Articular chondrocyte of knee joint (primary cell): ENCODE data around the gene SLC25A38. TPM values are rescaled to one million over a fixed set of nuclear protein-coding genes. Genes with fewer than 3 reads are reported as not detected.

Experiments used
- small RNA-seq: library from RNA; depleted of rRNA; stranded (forward); fragments of <200 nt; gene quantifications from one replicate; pipeline ENCODE3, GENCODE V24; 2012
- total RNA-seq: library from RNA; depleted of rRNA; stranded (reverse); fragments of >200 nt; gene quantifications from 2 replicates; pipeline ENCODE4 v1.2.3, GENCODE V29; 2012

SLC25A38 gene
- 22.0 and 25.2 TPM in 2 replicates for total RNA-seq

GRCh38 chr3:39383045-39383880 is at the start of gene SLC25A38:
TSS of gene SLC25A38 (plus strand) at chr3:39383370. CDS start at chr3:39383725, 355 bp downstream.

DNA sequence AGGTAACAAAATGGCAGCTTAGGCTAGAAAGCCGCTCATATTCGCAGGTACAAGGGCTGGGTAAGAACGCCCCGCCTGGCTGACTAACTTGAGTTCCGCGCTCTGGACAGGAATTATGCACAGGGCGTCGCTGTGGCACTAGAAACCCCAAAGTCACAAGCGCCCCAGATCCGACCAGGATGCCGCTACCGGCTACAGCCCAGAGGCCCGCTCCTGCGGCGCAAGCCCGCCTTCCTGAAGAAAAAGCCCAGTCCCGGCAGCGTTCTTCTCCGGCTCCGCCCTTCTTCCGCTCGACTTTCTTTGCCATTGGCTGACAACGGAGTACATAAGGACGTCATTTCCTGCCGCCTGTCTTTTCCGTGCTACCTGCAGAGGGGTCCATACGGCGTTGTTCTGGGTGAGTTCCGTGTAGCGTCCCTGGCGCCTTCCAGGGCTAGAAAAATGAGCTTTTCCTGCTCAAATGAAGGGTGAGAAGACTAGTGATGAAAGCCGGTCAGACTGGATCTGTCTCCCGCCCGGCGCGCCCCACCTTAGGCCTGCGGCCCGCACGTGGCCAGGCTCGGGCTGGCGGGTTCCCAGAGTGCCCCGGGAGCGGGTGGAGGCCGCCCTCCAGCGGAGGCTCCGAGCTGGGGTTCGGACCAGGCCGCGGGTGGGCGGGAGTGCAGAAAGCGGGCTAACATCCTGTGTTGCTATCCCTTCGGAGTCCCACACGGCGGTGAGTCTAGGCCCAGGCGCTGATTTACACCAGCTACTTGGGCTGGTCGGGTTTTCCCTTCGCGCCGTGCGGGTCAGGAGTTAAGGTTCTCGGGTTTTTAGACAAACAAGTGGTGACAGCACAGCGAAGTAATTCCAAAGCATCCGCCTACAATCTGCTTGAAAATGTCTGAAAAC is 23.4 kb downstream of the SLC25A38 start, which contains the start of gene RPSA:
RPSA (plus strand) TSS at position 353 of the 891 bp plus-strand sequence. CDS start 934 bp downstream, outside the sequence.

Small RNA genes within 50 kb of the gene (small RNA-seq; reads per million reads assigned to genes)
- gene SNORA6: not detected
- not detected for gene SNORA62

Other genes starting within 250 kb of the SLC25A38 start
- gene CSRNP1, start 229.8 kb upstream of the SLC25A38 start, total RNA-seq: 8.9 and 13.8 TPM in 2 replicates
- gene XIRP1, start 190.8 kb upstream of the SLC25A38 start, total RNA-seq: not detected in 2 replicates
- under 0.01 TPM in 1 of 2 replicates, not detected in the other for gene CX3CR1, start 103.3 kb upstream of the SLC25A38 start, total RNA-seq
- gene CCR8, start 53.7 kb upstream of the SLC25A38 start, total RNA-seq: not detected in 2 replicates
- 1,253 and 1,772 TPM in 2 replicates for gene RPSA, start 23.4 kb downstream of the SLC25A38 start, total RNA-seq
- gene MOBP, start 84.3 kb downstream of the SLC25A38 start, total RNA-seq: not detected in 2 replicates